Ramos (cell line): Measurements from ENCODE around the gene UNC5B.

ENCODE experiments used
- in situ Hi-C: fragments of 300-500 bp; cut with MboI; formaldehyde crosslinking; loops from one replicate; pipeline ENCODE4 v1.14.3; 2022; ENCODE audit warnings: low sequenced_read_pairs; ENCODE audit not compliant: unreplicated experiment

The UNC5B gene

DNA sequence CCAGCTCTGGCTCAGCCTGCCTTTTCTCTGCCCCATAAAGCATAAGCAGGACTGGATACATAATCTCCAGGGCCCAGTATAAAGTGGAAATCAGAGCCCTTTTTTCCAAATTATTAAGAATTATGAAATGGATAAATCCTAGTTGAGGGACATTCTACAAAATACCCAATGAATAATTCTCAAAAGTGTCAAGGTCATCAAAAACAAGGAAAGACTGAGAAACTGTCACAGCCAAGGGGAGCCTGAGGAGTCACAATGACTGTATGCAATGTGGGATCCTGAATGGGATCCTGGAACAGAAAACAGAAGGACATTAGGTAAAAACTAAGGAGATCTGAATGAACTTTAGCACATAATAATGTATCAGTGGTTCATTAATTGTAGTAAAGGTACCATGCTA lies 4.8 kb upstream of the UNC5B start:
- in situ Hi-C loops = no loop called here

DNA sequence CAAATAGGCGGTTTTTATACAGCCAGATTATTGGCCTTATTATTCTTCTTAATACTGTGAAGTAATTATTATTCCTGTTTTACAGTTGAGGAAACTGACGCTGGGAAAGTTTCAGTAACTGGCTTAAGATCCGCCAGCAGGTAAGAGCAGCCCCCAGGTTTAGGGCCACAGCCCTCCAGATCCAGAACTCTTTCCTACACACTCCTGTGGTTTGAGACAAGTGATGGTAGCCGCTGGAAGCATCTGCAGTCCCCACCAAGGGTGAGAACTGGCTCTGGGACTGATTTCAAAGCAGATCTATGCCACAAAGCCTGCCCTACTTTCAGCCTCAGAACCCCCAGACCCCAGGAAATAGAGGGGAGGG lies 3.0 kb upstream of the UNC5B start:
- in situ Hi-C loops = no loop called here

DNA sequence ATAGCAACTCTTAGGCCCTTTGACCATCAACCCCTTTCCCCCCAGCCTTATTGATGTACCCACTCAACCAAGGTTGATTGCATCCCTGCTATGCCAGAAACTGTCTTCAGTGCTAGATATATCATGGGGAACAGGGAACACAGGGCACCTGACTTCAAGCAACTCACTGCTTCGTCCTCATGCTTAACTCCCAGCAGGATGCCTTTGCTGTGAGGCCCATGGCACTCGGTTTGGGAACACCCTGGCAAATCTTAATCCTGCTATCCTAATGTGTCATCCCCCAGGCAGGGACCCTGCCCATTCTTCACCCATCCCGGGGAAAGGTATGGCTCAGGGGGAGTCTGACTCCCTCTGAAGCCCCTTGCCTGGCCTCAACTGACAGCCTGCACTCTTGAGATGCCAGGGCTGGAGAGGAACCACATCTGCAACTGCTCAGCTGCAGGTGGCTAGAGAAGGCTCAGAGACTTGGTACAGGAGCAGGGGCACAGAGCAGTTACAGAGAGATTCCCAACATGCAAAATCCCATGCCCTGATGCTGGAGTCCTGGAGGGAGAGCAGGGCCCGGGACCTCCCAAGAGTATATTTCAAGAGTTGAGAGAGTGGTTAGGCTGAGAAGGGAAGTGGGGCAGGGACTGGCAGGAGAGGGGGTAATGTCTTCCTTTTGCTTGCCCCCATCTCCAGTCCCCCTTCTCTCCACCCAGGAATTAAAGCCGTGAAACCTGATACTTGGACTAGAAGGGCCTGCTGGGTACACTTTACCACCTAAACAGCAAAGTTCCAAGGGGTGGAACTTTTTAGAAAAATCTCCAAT lies 2.4 kb upstream of the UNC5B start:
- in situ Hi-C loops = loop anchor here (10.0 kb wide), 1 partner anchor 285 kb away; no protein-coding TSS in a partner anchor

DNA sequence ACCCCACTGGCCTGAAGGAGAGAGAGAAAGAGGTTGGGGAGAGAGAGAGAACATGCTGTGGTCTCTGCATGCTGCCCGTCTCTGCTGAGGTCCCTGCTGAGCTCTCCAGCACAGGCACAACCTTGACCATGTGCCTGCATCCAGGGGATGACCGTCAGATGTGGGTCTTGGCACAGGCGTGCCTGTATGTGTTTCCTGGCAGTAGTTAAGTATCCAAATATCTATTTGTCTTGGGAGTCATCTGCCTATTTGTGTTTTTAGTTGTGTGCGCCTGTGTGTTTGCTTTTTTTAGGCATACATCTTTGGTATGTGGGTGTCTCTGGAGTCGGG lies 1.9 kb upstream of the UNC5B start:
- in situ Hi-C loops = loop anchor here (10.0 kb wide), 1 partner anchor 286 kb away; no protein-coding TSS in a partner anchor

DNA sequence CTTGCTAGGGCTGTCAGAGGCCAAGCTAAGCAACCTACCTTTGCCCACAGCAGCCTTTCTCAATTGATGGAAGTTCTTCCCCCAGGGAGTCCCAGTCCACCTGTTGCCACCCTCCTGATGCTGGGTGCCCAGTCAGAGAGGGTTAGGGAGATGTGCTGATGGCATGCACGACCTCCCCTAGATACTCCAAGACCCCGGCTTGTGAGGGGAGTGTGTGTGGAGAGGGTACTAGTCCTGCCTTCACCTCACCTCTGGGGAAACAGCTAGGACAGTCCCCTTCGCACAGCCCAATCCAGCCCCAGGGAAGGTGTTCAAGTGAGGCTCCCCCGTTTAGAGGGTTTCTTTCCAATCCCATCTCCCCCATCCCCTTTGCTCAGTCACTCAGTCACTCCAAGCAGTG lies 1.3 kb upstream of the UNC5B start:
- in situ Hi-C loops = loop anchor here (10.0 kb wide), 1 partner anchor 286 kb away; no protein-coding TSS in a partner anchor

DNA sequence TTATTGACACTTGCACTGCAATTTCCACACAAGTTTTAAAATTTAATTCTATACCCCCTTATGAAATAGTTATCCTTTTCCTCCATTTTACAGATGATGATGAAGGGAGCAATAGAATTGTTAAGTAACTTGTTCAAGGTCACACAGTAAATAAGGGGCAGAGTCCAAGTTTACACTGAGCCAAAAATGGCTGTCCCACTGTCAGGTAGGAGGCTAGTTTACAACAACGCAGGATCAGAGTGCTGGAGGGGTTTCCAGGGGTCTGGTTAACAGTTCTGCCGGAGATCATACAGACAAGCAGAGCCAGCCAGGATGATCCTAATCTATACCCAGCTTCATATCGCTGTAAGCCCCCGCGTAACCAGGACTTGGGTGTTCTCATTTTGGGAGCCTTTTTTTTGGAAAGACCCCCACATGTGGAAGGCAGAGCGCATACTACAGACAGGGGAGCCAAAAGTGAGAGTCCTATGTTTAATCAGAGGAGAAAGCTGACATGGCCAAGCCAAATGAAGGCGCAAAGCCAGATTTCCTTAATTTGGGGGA lies 524 bp upstream of the UNC5B start:
- in situ Hi-C loops = loop anchor here (10.0 kb wide), 1 partner anchor 287 kb away; no protein-coding TSS in a partner anchor

DNA sequence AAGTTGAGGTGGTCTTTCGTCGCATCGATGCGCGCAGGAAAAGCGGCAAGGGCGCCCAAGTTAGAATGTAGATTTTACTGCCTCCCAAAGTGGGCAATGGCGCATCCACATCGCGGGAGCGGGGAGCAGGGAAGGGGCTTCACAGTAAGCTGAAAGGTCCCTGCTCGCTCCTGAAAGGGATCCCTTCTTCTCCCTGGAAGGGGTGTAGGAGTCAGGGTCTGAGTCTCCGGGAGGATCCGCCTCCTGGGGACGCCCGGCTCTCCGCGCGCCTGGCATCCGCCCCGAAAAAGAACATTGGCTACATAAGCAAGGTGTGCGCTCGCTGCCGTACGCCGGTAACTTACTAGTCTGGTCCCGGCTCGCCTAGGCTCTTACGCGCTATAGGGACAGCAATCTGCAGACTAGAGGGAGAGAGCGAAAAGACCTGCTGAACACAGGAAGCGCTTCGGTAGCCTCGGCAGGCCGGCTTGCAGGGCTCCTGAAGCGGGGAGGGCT lies 804 bp downstream of the UNC5B start:
- in situ Hi-C loops = loop anchor here (10.0 kb wide), 1 partner anchor 288 kb away; no protein-coding TSS in a partner anchor

DNA sequence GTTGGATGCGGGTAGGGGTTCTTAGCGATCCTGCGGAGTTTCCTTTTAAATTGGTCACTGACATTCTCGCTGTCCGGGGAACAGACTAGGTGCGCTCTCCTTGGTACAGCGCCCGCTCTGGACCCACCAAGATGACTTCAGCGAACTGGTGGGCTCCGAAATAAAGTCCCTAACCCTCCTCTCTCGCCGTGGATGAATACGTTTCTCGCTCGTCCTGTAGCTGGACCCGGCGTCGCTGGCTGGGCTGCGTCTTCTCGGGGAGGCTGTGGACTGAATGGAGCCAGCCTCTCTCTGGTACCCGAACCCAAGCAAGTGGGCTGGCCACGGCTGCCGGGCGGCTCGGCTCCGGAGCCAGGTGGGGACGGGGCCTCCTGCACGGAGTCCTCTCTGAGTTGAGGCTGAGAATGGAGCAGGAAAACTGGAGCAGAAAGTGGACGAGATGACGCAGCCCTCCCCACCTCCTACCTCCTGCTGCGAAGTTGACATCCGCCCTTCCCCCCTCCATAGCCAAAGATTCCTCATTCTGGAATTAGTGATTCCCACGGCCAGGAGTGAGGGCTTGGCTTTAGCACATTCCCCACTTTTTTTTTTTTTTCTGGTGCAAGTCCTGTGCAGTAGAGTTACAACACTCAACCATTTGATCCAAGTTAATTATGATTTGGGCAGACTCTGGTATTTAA lies 1.5 kb downstream of the UNC5B start:
- in situ Hi-C loops = loop anchor here (10.0 kb wide), 1 partner anchor 289 kb away; no protein-coding TSS in a partner anchor

DNA sequence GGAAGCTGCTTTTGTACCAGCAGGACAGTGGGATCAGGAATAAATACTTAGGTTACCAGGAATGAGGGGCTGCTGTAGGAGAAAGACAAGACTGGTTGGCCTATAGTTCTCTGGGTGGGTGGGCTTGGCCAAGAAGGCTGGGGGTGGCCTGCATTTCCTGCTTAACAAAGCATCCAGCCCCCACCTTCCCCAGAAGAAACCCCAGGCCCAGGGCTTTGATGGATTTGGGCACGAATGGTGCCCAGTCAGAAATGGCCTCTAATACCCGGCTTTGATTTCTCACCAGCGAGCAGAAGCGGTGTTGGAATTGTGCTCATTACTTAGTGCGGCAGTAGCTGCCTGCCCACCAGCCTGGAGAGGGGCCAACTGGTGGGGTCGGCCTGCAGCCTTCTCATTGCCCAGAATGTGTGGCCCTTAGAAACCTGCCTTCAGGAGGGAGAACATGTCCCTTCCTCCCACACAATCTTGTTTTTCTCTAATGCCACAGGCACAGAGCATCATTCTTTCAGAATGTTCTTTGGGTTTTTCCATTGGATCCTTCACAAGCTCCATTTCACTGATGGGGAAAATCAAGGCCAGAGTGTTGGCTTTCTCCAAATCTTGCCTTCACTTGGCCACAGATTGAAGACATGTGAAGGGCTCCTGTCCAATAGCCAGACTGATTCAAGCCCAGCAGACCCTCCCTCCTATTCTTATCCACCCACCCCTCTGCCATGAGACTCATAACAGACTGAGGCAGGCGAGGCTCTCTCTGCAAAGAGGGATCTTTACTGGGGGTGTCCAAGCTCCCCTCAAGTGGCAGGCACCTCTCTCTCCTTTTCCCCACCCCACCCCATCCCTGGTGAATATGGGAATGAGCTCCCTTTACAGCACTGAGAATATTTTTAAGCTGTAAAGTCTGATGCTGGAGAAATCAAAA lies 2.5 kb downstream of the UNC5B start:
- in situ Hi-C loops = loop anchor here (10.0 kb wide), 1 partner anchor 290 kb away; no protein-coding TSS in a partner anchor

DNA sequence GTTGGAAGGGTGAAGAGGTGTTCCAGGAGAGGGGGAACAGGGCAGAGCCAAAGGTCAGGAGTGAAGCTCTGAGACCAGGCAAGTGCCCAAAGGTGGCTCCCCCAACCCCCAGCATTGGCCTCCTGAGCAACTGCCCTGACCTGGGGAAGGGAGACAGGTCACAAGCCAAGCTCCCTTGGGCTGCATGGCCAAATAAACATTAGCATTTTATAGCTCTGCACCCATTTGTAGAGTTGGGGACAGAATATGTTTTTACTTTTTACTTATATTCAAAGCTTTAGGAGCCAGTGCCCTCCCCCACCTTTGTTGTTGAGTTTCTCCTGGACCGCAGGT lies 4.0 kb downstream of the UNC5B start:
- in situ Hi-C loops = loop anchor here (10.0 kb wide), 1 partner anchor 292 kb away; no protein-coding TSS in a partner anchor

DNA sequence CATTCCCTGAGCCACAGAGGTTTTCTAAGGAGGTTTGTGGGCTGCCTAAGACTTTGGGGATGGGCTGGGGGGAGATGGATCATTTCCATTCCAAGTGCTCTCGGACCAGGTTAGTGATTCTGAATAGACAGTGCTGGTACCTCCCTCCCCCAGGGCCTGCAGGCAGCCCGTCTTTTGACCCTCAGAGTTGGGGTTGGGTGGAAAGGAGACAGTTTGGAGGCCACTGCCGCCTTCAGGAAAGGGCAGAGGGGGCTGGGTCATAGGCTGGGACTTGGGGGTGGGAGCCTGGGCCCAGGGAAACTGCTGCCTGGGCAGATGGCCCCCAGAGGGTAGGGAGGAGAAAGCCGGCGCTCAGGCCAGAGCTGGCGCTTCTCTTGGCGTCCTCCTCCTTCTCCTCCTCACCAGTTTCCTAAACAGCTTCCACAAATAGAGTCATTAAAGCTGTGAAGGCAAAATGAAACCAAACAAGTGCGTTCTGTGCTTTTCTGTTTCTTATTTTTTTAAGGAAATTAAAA lies 4.4 kb downstream of the UNC5B start:
- in situ Hi-C loops = loop anchor here (10.0 kb wide), 1 partner anchor 292 kb away; no protein-coding TSS in a partner anchor

DNA sequence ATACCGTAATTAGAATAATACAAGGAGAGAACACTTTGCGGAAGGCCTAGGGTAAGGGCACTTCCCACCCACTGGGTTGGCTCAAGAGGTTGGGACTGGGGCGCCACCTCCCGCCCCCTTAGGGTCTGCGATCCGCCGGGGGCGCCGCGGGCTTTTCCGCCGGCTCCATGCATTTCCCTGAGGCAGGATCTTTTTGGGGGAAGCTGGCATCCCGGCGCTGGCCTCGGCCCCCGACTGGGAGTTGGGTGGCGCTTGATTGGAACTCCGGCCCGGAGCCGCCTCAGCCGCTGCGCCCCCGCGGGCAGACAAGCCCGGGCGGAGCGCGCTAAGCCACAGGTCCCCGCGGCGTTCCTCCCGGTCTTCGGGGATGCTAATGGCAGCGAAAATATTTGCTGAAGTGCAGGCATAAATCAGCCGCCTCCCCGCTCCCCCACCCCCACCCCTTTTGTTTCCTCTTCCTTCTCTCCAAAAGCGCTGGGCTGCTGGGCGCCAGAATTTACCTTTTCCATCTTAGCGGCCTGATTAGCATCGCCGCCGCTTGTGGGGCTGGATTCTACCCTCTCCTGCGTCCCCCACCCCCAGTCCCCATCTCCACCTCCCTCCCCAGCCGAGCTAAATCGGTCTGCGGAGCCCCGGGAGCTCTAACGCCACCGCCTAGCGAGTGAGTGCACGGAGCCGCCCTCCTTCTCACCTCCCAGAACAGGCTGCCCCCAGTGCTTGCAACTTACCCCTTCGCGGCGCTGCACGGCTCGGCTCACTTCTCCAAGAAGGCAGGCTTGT lies 5.1 kb downstream of the UNC5B start:
- in situ Hi-C loops = loop anchor here (10.0 kb wide), 1 partner anchor 293 kb away; no protein-coding TSS in a partner anchor

DNA sequence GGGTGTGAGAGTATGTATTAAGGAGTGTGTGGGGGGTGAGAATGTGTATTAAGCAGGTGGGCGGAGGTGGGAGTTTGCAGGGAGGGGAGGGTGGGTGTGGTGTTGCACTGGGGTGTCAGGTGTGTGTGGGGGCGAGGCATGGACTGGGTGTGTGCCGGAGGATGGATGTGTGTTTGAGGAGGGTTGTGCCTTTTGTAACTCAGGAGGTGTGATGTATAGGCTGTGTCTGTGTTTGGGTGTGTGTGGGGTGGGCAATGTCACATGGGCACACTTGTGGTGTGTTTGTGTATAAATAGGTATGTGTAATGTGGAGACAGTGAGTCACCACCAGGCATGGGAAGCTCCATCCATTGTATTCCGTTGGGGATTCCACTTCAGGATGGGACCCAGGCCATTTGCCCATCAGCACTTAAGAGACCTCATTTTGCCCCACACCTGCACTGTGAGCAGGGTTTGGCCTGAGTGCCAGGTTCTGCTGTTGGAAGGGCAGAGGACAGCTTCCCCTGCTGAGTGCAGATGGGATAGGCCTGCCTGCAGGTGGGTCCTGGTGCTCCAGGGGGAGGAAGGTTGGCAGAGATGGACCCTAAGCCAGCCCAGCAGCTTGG lies 5.8 kb downstream of the UNC5B start:
- in situ Hi-C loops = loop anchor here (10.0 kb wide), 1 partner anchor 293 kb away; no protein-coding TSS in a partner anchor

DNA sequence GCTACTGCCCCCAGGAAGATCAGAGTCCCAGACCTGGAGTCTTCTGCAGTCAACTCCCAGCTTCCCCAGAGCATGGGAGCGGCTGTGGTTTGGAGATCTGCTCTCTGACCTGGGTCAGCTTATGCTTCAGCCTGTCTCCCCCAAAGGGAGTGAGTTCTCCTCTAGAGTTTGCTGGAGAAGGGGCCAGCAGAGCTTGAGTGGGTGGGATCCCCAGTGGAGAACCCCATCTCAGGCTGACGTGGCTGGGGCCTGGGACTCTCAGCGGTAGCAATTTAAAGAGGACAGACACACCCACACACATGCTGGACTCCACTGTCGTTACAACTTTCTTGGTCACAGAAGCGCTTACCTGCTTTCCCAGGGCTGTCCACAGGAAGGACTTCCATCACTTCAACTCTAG lies 6.3 kb downstream of the UNC5B start:
- in situ Hi-C loops = loop anchor here (10.0 kb wide), 1 partner anchor 294 kb away; no protein-coding TSS in a partner anchor

DNA sequence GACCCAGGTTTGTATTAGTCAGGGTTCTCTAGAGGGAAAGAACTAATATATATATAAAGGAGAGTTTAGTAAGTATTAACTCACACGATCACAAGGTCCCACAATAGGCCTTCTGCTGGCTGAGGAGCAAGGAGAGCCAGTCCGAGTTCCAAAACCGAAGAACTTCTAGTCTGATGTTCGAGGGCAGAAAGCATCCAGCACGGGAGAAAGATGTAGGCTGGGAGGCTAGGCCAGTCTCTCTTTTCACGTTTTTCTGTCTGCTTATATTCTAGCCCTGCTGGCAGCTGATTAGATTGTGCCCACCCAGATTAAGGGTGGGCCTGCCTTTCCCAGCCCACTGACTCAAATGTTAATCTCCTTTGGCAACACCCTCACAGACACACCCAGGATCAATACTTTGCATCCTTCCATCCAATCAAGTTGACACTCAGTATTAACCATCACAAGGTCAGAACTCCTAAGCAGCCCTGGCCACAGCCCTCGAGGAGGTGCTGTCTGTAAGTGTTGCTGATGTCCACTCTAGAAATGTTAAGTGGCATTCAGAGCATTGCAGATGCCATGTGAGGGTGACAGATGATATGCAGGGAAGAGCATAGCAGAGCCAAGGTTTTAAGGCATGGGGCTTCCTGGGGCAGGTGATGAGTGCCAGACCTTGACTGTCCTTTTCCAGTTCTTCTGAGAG lies 7.0 kb downstream of the UNC5B start:
- in situ Hi-C loops = loop anchor here (10.0 kb wide), 1 partner anchor 295 kb away; no protein-coding TSS in a partner anchor

DNA sequence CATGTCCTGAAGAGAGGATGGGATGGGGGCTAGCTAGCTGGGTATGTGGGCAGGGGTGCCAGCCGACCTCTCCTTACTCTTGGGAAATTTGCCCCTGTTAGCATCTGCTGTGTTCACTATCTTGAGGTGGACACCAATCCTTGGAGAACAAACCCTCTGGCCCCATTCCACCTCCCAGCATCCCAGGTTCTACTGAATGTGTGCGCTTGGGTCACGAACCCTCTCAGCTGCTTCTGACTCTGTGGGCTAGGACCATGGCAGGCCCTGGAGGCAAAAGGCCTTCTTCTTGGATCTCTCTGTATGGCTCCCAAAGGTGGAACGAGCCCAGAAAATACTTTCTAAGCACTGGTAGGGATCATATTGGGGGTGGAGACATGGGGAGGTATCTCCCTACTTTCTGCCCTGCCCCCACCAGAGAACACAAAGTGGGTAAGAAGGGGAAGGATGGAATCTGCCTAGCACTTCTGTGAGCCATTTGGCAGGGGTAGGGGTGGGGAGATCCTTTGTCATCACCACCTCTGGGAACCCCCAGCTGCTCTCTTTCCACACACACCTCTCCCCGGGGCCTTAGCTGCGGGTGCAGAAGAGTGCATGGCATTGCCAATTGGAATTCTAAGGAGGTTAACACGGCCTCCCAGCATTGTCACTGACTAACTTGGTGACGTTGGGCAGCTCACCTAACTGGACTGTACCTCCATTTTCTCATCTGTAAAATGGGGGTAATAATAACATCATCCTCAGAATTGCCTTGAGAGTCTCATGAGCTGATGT lies 7.7 kb downstream of the UNC5B start:
- in situ Hi-C loops = loop anchor here (10.0 kb wide), 1 partner anchor 295 kb away; no protein-coding TSS in a partner anchor
